GM12878 (cell line): ENCODE measurements around the gene GPR26. TPM values are rescaled to one million over a fixed set of nuclear protein-coding genes. Genes with fewer than 3 reads are reported as not detected.

Source experiments
- ATAC-seq: fragments of 200-7000 bp; cut with Tn5 transposase; 3 replicates; pipeline ENCODE4 v1.9.1; 2020; ENCODE audit warnings: mild to moderate bottlenecking, moderate library complexity
- BruUV-seq: library from RNA; stranded (reverse); fragments of 400-500 nt; replicated peaks from 2 replicates; lab custom pipeline; 2021; lab: Mats Ljungman, UMichigan
- CTCF ChIA-PET: fragments of 300-600 bp; sonication (Branson Sonifier 250); formaldehyde crosslinking; extraction: SDS; loops from one replicate; lab custom pipeline; 2021; ENCODE audit warnings: inconsistent platforms; lab: Yijun Ruan, JAX
- POLR2A ChIA-PET: fragments of 350-600 bp; formaldehyde crosslinking; extraction: SDS; loops from one replicate; lab custom pipeline; 2021; ENCODE audit warnings: inconsistent platforms; lab: Charles Lee
- RAD21 ChIA-PET: fragments of 300-600 bp; sonication (Branson Sonifier 250); formaldehyde crosslinking; loops from one replicate; lab custom pipeline; 2023; ENCODE audit warnings: antibody characterized with exemption; ENCODE audit not compliant: unreplicated experiment; lab: Charles Lee
- SMC1A ChIA-PET: fragments of 300-600 bp; sonication (Branson Sonifier 250); formaldehyde crosslinking; loops from one replicate; lab custom pipeline; 2023; ENCODE audit not compliant: unreplicated experiment, uncharacterized antibody; lab: Charles Lee
- DNase-seq: peaks from one replicate; pipeline ENCODE4 v3.0.0-alpha.2; 2011; ENCODE audit warnings: low read depth, low spot score
- FAIRE-seq: peaks from 3 replicates; lab custom pipeline; 2011; peaks lifted over from hg19 to GRCh38; lab: Jason Lieb, UNC
- H2AFZ ChIP-seq: 2 replicates; pipeline ENCODE4 v1.6.0; 2011; ENCODE audit warnings: low read depth, low read length, control low read depth; ENCODE audit not compliant: control insufficient read depth
- H3K27ac ChIP-seq: 2 replicates; pipeline ENCODE4 v1.5.1; 2011; ENCODE audit warnings: control low read depth; ENCODE audit not compliant: control insufficient read depth, insufficient read depth
- H3K27me3 ChIP-seq, 2 experiments: replicated peaks in 1 of 2; 2 replicates each; pipeline versions ENCODE4 v1.6.0 to v1.6.1; 2011; ENCODE audit warnings: low read length in 1 of 2; ENCODE audit not compliant: control insufficient read depth in 2 of 2, insufficient read depth in 2 of 2
- H3K36me3 ChIP-seq, 2 experiments: 2 replicates each; pipeline ENCODE4 v1.5.1; 2011; ENCODE audit warnings: low read length in 1 of 2; ENCODE audit not compliant: control insufficient read depth in 2 of 2, insufficient read depth in 2 of 2
- H3K4me1 ChIP-seq: 2 replicates; pipeline ENCODE4 v1.6.1; 2011; ENCODE audit warnings: mild to moderate bottlenecking, low read length, moderate library complexity, mixed read lengths; ENCODE audit not compliant: control insufficient read depth, insufficient read depth
- H3K4me2 ChIP-seq: 2 replicates; pipeline ENCODE4 v1.6.0; 2011; ENCODE audit warnings: control low read depth; ENCODE audit not compliant: control insufficient read depth, insufficient read depth
- H3K4me3 ChIP-seq: fragments of 200-600 bp; sonication (generic); 2 replicates; pipeline ENCODE4 v1.5.1; 2016
- H3K79me2 ChIP-seq: 2 replicates; pipeline ENCODE4 v1.6.0; 2011; ENCODE audit warnings: low read length; ENCODE audit not compliant: control insufficient read depth, insufficient read depth
- H3K9ac ChIP-seq: 2 replicates; pipeline ENCODE4 v1.8.0; 2011; ENCODE audit warnings: low read length, control low read depth, mixed read lengths; ENCODE audit not compliant: control insufficient read depth, insufficient read depth
- H3K9me3 ChIP-seq: replicated peaks from 3 replicates; pipeline ENCODE4 v1.5.1; 2011; ENCODE audit warnings: mild to moderate bottlenecking, low read length; ENCODE audit not compliant: control insufficient read depth, insufficient read depth
- H4K20me1 ChIP-seq: 2 replicates; pipeline ENCODE4 v1.6.0; 2011; ENCODE audit not compliant: control insufficient read depth, insufficient read depth
- BHLHE40 ChIP-seq, 2 experiments: fragments of 450-650 bp in 1 of 2; IDR thresholded peaks; 2 replicates each; pipeline ENCODE4 v1.6.1; 2011 to 2017; ENCODE audit warnings: low read depth in 2 of 2, borderline replicate concordance in 1 of 2, improper control_type of control experiment in 1 of 2, low read length in 1 of 2, mild to moderate bottlenecking in 1 of 2
- CHD1 ChIP-seq: IDR thresholded peaks from 2 replicates; pipeline ENCODE4 v1.6.1; 2012; ENCODE audit warnings: low read depth, low read length, improper control_type of control experiment
- PAX5 ChIP-seq: IDR thresholded peaks from 2 replicates; pipeline ENCODE4 v1.6.1; 2011; ENCODE audit warnings: low read depth, low read length, borderline replicate concordance
- POU2F2 ChIP-seq: IDR thresholded peaks from 3 replicates; pipeline ENCODE4 v1.6.1; 2011; ENCODE audit warnings: low read depth, mild to moderate bottlenecking, low read length, borderline replicate concordance
- WGBS: methylation state at CpG from one replicate; pipeline ENCODE4 v1.1.6; 2016; ENCODE audit warnings: low lambda C conversion rate; ENCODE audit not compliant: insufficient replicate concordance, insufficient coverage; ENCODE audit errors: missing lambda C conversion rate; 5-methylcytosine and 5-hydroxymethylcytosine counted together
- in situ Hi-C: fragments of 300-500 bp; cut with MboI; formaldehyde crosslinking; loops from 9 replicates; pipeline ENCODE4 v1.14.3; 2018; ENCODE audit warnings: mixed read lengths
- intact Hi-C: fragments of 100-400 bp; cut with micrococcal nuclease; formaldehyde crosslinking; loops from one replicate; pipeline ENCODE4 v1.14.2; 2022; ENCODE audit not compliant: unreplicated experiment
- polyA plus RNA-seq, 11 experiments: library from polyadenylated mRNA; depleted of rRNA in 4 of 11; unstranded in 6 of 11; stranded (reverse) in 5 of 11; fragments of >200 nt; fragmentation: Nextera tagmentation in 4 of 11; fragmentation: Illumina TruSeq in 1 of 11; extraction: Ambion mirVana in 4 of 11; extraction: Trizol in 1 of 11; gene quantifications; 1 replicate in 1 of 11; 2 replicates in 10 of 11; pipeline versions ENCODE4 v1.2.1 to v1.2.3, GENCODE V29; 2011 to 2016; ENCODE audit warnings: inconsistent platforms in 2 of 11, missing spikeins in 2 of 11, low read depth in 1 of 11
- total RNA-seq, 4 experiments: library from RNA; depleted of rRNA in 3 of 4; stranded (reverse); fragments of >200 nt in 3 of 4; fragmentation: Illumina TruSeq in 1 of 4; extraction: Trizol in 1 of 4; gene quantifications; 2 replicates each; pipeline versions ENCODE4 v1.2.1 to v1.2.3, GENCODE V29; 2013 to 2021
- TF ChIP-seq, protein P1 (sequence below), 3 experiments: IDR thresholded peaks in 2 of 3; conservative IDR thresholded peaks in 1 of 3; 2 replicates each; pipeline ENCODE4 v1.5.1; 2011; ENCODE audit warnings: low read depth in 3 of 3, low read length in 3 of 3, mild to moderate bottlenecking in 3 of 3, control low read depth in 2 of 3, moderate library complexity in 2 of 3, inconsistent platforms in 1 of 3, mixed read lengths in 1 of 3; ENCODE audit not compliant: control insufficient read depth in 2 of 3, insufficient read depth in 1 of 3; ENCODE audit errors: extremely low read depth in 1 of 3
- TF ChIP-seq, protein P2 (sequence below): fragments of 450-650 bp; IDR thresholded peaks from 2 replicates; pipeline ENCODE4 v1.6.1; 2017; ENCODE audit warnings: mild to moderate bottlenecking, low read depth, inconsistent platforms; ENCODE audit not compliant: poor library complexity, severe bottlenecking
- TF ChIP-seq, protein P3 (sequence below): IDR thresholded peaks from 2 replicates; pipeline ENCODE4 v1.6.1; 2012; ENCODE audit warnings: mild to moderate bottlenecking, low read depth, low read length

Gene GPR26
- total and polyA plus RNA-seq, 10 of the 15 experiments (the other 5 are each of a cell fraction or from before 2014, with no cell fraction given), result 0.01 to 0.03 TPM; not detected in 8

DNA sequence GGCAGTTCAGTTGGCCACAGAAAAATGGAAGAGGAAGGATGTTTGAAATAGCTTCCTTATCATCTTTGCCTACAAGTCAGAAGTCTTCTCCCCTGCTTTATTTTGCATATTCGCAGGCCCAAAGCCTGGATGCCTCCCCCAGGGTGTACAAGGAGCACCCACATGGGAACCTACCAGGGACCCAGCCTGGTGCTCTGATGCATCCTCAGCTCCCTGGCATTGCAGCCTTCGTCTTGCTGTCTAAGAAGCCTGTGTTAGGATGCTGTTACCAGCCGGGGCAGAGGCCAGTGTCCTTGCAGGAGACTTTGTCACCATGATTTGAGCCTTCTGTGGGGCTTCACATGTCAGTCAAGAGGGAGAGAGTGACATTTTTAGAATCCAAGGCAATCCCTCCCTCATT lies 27.0 kb upstream of the GPR26 start:
- Histone ChIP-seq H4K20me1 (no peaks in the 10 kb centered on the region), H3K4me1 (no peaks in the 10 kb centered on the region), H3K36me3 (no peaks in the 10 kb centered on the region), H3K9ac (no peak overlapping the region), H2AFZ (no peak overlapping the region), H3K4me2 (no peak overlapping the region), H3K9me3 (no peaks in the 10 kb centered on the region), H3K27ac (no peak overlapping the region), H3K79me2 (no peaks in the 10 kb centered on the region), H3K27me3 (peaks cover 6 to 9% of the 10 kb centered on the region in 2 experiments; a peak in 2 of 4 replicates), H3K4me3 (no peak overlapping the region)
- 5% methylated on average over 3 of the region's 3 CpGs for WGBS
- ChIA-PET SMC1A (interaction anchor here (1.8 kb wide), 1 partner anchor 258 kb away, joined by 3 read pairs; no protein-coding TSS in a partner anchor), POLR2A (no interaction called here), CTCF (interaction anchor here (1.1 kb wide), 1 partner anchor 355 kb away, joined by 3 read pairs; no protein-coding TSS in a partner anchor), RAD21 (no interaction called here)
- DNase-seq (no peak), ATAC-seq (no peak), FAIRE-seq (no peak)
- intact Hi-C loops, result no loop called here
- in situ Hi-C loops, result no loop called here
- TF ChIP-seq PAX5, result no peak
- TF ChIP-seq, protein P1, sequence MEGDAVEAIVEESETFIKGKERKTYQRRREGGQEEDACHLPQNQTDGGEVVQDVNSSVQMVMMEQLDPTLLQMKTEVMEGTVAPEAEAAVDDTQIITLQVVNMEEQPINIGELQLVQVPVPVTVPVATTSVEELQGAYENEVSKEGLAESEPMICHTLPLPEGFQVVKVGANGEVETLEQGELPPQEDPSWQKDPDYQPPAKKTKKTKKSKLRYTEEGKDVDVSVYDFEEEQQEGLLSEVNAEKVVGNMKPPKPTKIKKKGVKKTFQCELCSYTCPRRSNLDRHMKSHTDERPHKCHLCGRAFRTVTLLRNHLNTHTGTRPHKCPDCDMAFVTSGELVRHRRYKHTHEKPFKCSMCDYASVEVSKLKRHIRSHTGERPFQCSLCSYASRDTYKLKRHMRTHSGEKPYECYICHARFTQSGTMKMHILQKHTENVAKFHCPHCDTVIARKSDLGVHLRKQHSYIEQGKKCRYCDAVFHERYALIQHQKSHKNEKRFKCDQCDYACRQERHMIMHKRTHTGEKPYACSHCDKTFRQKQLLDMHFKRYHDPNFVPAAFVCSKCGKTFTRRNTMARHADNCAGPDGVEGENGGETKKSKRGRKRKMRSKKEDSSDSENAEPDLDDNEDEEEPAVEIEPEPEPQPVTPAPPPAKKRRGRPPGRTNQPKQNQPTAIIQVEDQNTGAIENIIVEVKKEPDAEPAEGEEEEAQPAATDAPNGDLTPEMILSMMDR (IDR thresholded peaks at IDR 0.05 in 2 of 3, conservative IDR thresholded peaks at IDR 0.05 in 1 of 3; ENCODE audit: control insufficient read depth in 2 of 3, extremely low read depth in 1 of 3, insufficient read depth in 1 of 3, low read depth in 3 of 3, low read length in 3 of 3), result no peak
- BruUV-seq, result no TSS peak

DNA sequence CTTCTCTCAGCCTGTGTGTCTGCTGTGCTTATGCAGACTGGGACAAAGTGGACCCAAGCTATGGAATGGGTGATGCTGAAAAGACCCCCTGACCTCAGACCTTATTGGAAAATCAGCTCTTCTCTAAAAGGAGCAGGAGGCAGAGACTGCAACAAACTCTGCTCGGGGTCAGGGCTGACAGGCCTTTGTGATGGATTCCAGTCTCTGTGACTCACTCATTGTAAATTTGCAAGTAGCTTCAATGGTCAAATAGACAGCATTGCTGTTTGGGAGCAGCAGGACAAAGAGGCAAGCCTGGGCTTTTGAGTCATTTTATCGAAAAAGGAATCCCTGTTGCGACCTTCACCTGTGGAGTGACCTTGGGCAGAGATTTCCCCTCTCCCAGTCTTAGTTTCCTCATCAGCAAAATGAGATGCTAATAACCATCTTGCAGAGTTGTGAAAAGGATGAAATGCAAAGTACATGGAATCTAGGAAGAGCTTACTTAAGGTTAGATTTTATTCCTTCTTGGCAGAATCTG lies 26.1 kb upstream of the GPR26 start:
- Histone ChIP-seq H4K20me1 (no peaks in the 10 kb centered on the region), H3K4me2 (no peak overlapping the region), H3K79me2 (no peaks in the 10 kb centered on the region), H3K9me3 (no peaks in the 10 kb centered on the region), H3K27me3 (peaks cover 6 to 9% of the 10 kb centered on the region in 2 experiments; a peak in 2 of 4 replicates), H2AFZ (no peak overlapping the region), H3K9ac (no peak overlapping the region), H3K4me1 (no peaks in the 10 kb centered on the region), H3K27ac (no peak overlapping the region), H3K4me3 (no peak overlapping the region), H3K36me3 (no peaks in the 10 kb centered on the region)
- POLR2A ChIA-PET, result no interaction called here
- no peak for ATAC-seq
- no TSS peak for BruUV-seq
- no peak for DNase-seq
- WGBS, result 15% methylated on average over 3 of the region's 3 CpGs
- SMC1A ChIA-PET, result interaction anchor here (1.7 to 1.8 kb wide), 2 partner anchors 9 to 257 kb away, joined by 3 to 5 read pairs; no protein-coding TSS in a partner anchor
- RAD21 ChIA-PET, result no interaction called here
- CTCF ChIA-PET, result interaction anchor here (1.1 kb wide), 1 partner anchor 354 kb away, joined by 3 read pairs; no protein-coding TSS in a partner anchor
- in situ Hi-C loops, result no loop called here
- no peak for FAIRE-seq
- intact Hi-C loops, result no loop called here
- TF ChIP-seq CHD1, result no peak
- TF ChIP-seq BHLHE40 (IDR thresholded peaks at IDR 0.05; ENCODE audit: borderline replicate concordance in 1 of 2, low read depth in 2 of 2, low read length in 1 of 2), result no peak
- TF ChIP-seq, protein P2, sequence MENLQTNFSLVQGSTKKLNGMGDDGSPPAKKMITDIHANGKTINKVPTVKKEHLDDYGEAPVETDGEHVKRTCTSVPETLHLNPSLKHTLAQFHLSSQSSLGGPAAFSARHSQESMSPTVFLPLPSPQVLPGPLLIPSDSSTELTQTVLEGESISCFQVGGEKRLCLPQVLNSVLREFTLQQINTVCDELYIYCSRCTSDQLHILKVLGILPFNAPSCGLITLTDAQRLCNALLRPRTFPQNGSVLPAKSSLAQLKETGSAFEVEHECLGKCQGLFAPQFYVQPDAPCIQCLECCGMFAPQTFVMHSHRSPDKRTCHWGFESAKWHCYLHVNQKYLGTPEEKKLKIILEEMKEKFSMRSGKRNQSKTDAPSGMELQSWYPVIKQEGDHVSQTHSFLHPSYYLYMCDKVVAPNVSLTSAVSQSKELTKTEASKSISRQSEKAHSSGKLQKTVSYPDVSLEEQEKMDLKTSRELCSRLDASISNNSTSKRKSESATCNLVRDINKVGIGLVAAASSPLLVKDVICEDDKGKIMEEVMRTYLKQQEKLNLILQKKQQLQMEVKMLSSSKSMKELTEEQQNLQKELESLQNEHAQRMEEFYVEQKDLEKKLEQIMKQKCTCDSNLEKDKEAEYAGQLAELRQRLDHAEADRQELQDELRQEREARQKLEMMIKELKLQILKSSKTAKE, result no peak
- TF ChIP-seq POU2F2, result no peak
- TF ChIP-seq, protein P3, sequence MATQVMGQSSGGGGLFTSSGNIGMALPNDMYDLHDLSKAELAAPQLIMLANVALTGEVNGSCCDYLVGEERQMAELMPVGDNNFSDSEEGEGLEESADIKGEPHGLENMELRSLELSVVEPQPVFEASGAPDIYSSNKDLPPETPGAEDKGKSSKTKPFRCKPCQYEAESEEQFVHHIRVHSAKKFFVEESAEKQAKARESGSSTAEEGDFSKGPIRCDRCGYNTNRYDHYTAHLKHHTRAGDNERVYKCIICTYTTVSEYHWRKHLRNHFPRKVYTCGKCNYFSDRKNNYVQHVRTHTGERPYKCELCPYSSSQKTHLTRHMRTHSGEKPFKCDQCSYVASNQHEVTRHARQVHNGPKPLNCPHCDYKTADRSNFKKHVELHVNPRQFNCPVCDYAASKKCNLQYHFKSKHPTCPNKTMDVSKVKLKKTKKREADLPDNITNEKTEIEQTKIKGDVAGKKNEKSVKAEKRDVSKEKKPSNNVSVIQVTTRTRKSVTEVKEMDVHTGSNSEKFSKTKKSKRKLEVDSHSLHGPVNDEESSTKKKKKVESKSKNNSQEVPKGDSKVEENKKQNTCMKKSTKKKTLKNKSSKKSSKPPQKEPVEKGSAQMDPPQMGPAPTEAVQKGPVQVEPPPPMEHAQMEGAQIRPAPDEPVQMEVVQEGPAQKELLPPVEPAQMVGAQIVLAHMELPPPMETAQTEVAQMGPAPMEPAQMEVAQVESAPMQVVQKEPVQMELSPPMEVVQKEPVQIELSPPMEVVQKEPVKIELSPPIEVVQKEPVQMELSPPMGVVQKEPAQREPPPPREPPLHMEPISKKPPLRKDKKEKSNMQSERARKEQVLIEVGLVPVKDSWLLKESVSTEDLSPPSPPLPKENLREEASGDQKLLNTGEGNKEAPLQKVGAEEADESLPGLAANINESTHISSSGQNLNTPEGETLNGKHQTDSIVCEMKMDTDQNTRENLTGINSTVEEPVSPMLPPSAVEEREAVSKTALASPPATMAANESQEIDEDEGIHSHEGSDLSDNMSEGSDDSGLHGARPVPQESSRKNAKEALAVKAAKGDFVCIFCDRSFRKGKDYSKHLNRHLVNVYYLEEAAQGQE, result no peak
